Tracheal epithelial cell (primary cell): Measurements from ENCODE around the gene GALR2. TPM values are rescaled to one million over a fixed set of nuclear protein-coding genes. Genes with fewer than 3 reads are reported as not detected.

Source experiments
- total RNA-seq: library from RNA; depleted of rRNA; stranded (reverse); fragments of >200 nt; gene quantifications from 2 replicates; pipeline ENCODE4 v1.2.1, GENCODE V29; 2014

GALR2 gene
- total RNA-seq = 0.21 TPM in 1 of 2 replicates, not detected in the other

DNA sequence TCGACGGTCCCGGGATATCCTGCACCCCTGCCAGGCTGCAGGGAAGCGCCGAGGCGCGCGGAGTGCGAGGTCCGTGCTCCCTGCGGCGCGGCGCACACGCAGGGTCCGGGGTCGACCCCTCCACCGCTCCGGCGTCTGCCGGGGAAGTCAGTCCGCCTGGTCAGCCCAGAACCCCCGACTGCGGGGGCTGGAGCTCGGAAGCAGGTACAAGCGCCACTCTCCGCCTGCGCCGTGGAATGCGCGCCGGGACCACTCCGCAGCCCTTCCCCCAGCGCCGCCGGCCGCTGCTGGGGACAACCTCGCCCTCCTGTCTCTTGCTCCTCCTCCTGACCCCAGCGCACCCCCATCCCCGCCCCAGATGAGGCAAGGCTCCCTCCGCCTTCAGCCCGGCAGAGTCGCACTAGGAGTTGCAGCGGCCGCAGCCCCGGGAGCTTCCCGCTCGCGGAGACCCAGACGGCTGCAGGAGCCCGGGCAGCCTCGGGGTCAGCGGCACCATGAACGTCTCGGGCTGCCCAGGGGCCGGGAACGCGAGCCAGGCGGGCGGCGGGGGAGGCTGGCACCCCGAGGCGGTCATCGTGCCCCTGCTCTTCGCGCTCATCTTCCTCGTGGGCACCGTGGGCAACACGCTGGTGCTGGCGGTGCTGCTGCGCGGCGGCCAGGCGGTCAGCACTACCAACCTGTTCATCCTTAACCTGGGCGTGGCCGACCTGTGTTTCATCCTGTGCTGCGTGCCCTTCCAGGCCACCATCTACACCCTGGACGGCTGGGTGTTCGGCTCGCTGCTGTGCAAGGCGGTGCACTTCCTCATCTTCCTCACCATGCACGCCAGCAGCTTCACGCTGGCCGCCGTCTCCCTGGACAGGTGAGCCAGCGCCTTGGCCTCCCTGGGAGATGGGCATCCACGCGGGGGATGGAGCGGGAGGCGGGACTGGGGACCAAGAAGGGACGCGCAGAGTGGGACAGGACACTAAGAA, at the start of gene GALR2:
Gene GALR2 (plus strand): TSS at position 392 of the 974 bp plus-strand sequence. CDS start 103 bp downstream, at position 495.

DNA sequence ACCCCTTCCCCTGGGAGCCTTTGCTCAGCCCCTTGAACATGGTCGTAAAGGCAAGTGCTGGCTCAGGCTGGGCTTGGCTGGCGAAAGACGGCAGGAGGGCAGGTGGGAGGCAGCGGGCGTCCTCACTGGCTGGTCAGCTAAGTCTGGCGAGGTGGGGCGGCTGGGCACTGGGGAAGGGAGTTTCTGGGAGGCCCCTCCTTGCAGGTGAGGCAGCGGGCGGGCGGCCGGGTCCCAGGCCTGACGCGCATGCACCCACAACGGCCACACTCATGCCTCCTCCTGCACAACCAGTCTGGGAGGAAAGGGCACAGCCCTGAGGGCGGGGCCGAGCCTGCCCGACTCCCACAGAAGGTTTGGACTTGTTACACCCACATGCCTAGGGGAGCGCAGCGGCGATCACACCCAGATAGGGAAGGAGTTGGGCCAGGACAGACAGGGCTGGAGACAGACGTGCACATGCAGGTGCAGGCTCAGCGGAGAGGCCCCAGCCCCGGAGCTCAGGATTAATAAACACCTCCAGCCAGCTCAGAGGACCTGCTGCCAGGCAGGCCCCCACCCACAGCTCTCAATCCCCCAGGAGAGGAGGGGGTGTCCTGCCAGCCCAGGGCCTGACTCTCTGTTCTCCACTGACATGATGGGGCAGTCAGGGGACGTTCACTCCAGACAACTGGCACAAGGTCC, 47.3 kb upstream of the GALR2 start, which contains the start of gene EVPL:
Gene EVPL (minus strand): TSS at position 148 of the 681 bp plus-strand sequence. CDS start 108 bp downstream, at position 40.

DNA sequence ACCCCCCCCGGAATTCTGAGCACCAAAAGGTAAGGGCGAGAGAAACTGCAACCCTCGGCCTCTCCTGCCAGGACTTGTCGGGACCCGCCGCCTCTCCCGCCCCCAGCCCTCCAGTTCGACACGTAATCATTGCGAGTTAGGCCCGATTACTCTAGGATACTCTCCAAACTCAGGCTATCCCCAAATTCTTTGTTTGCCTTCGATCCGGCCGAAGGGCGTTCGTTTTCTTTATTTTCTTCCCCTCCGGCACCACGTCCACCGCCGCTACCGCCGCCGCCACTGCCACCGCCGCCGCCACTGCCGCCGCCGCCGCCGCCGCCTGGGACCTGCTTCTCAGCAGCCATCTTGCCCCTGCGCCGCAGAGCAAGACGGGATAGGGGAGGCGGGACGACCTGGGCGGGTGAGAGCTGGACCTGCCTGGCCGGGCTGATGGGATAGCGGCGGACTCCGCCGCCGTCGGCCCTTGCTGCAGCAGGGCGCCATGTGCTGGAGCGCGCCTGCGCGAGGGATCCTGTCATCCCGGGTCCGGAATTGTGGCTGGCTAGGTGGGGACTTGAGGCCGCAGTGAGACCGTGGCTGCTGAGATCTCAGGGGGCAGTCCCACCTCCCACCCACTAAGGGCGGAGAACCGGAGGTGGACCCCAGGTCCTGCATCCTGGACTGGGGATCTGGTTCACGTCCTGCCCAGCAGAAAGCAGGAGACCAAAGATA, 2.3 kb upstream of the GALR2 start, which contains the start of gene SRP68:
Gene SRP68 (minus strand): TSS at position 370 of the 711 bp plus-strand sequence. CDS start 26 bp downstream, at position 344.

GRCh38 chr17:76078860-76079534, 4.4 kb downstream of the GALR2 start, which contains the start of gene ZACN:
ZACN (plus strand) TSS chr17:76079182; CDS start chr17:76079265, 83 bp downstream.

DNA sequence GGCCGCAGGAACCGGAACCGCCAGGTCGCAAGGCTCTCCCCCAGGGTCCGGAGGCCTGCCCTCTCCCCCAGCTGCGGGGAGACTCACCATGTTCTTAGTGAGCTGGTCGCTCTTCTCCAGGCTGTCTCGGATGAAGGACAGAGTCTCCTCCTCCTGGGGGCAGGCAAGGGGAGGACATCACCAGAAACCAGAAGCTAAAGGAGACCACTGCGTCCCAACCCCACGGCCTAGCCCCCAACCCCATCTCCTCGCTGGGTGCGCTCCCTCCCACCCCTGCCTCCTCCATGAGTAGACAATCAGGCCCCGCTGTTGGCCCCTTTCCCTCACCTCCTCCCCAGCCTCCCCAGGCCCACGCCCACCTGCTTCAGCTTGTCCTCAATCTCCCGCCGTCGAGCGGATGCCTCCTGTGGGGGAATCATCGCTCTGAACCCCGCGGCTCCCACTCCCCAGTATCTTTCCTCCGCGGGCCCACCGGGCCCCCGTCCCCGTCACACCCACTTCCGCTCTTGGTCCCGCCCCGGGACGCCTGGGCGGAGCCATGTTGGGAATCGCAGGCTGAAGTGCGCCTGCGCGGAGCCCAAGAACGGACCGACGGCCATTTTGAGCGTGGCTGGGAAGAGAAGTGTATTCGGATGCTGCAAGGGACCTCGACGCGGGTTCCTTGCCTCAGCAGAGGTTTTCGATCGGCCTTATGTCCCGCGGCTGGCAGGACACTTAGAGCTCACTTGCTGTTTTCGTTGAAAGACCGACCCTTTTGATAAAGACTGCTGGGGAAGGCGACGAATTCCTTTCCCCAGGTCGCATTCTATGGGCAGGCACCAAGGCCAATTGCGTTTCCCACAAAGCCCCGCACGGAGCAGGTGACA, 28.9 kb downstream of the GALR2 start, which contains the start of gene EXOC7:
Gene EXOC7 (minus strand): TSS at position 514 of the 866 bp plus-strand sequence. CDS start 95 bp downstream, at position 419.

Other genes starting within 250 kb of the GALR2 start
- 6.2 and 7.7 TPM in 2 replicates for gene UNC13D, start 230.4 kb upstream of the GALR2 start, total RNA-seq
- 18.3 and 24.9 TPM in 2 replicates for gene WBP2, start 219.4 kb upstream of the GALR2 start, total RNA-seq
- gene TRIM47, start 196.2 kb upstream of the GALR2 start, total RNA-seq = 16.2 and 46.3 TPM in 2 replicates
- gene TRIM65, start 177.8 kb upstream of the GALR2 start, total RNA-seq = 24.1 and 30.1 TPM in 2 replicates
- gene MRPL38, start 169.9 kb upstream of the GALR2 start, total RNA-seq = 29.9 and 39.6 TPM in 2 replicates
- 9.2 and 11.9 TPM in 2 replicates for gene FBF1, start 133.7 kb upstream of the GALR2 start, total RNA-seq
- 43.3 and 61.4 TPM in 2 replicates for gene ACOX1, start 95.6 kb upstream of the GALR2 start, total RNA-seq
- 17.6 and 22.4 TPM in 2 replicates for gene TEN1, start 95.5 kb upstream of the GALR2 start, total RNA-seq
- 0.21 and 1.2 TPM in 2 replicates for gene CDK3, start 73.9 kb upstream of the GALR2 start, total RNA-seq
- 28.2 and 44.8 TPM in 2 replicates for gene EVPL, start 47.5 kb upstream of the GALR2 start, total RNA-seq
- 35.9 and 47.3 TPM in 2 replicates for gene SRP68, start 2.3 kb upstream of the GALR2 start, total RNA-seq
- gene ZACN, start 4.4 kb downstream of the GALR2 start, total RNA-seq = not detected in 2 replicates
- gene EXOC7, start 29.0 kb downstream of the GALR2 start, total RNA-seq = 39.9 and 71.1 TPM in 2 replicates
- gene FOXJ1, start 66.5 kb downstream of the GALR2 start, total RNA-seq = 0.24 TPM in 1 of 2 replicates, not detected in the other
- gene RNF157, start 165.7 kb downstream of the GALR2 start, total RNA-seq = under 0.01 TPM in 1 of 2 replicates, not detected in the other
- gene UBALD2, start 190.6 kb downstream of the GALR2 start, total RNA-seq = 4.7 and 5.3 TPM in 2 replicates
- gene QRICH2, start 233.5 kb downstream of the GALR2 start, total RNA-seq = 1.3 and 4.1 TPM in 2 replicates